CD4-positive, CD25-positive, alpha-beta regulatory T cell (primary cell): Measurements from ENCODE around the gene SMIM13. TPM values are rescaled to one million over a fixed set of nuclear protein-coding genes. Genes with fewer than 3 reads are reported as not detected.

Experiments used
- ATAC-seq, 2 donors: fragments of 150-1000 bp; cut with Tn5 transposase; one replicate each; pipeline ENCODE4 v1.10.0; 2021; ENCODE audit warnings: low read depth in 2 of 2, moderate number of reproducible peaks in 2 of 2, moderate library complexity in 1 of 2
- DNase-seq, 3 donors: peaks; one replicate each; pipeline versions ENCODE4 v3.0.0 to v3.0.0-alpha.2; 2012 to 2022; ENCODE audit warnings: mixed read lengths in 1 of 3
- H3K27ac ChIP-seq: one replicate; pipeline ENCODE4 v1.7.0; 2013; ENCODE audit warnings: mild to moderate bottlenecking, low read length; ENCODE audit not compliant: insufficient read depth, poor library complexity, severe bottlenecking
- H3K27me3 ChIP-seq: one replicate; pipeline ENCODE4 v1.7.0; 2013; ENCODE audit warnings: low read length; ENCODE audit not compliant: control insufficient read depth, insufficient read depth
- H3K36me3 ChIP-seq: one replicate; pipeline ENCODE4 v1.7.0; 2013; ENCODE audit warnings: mild to moderate bottlenecking, low read length, moderate library complexity; ENCODE audit not compliant: control insufficient read depth, insufficient read depth
- H3K4me1 ChIP-seq: 2 replicates; pipeline ENCODE4 v1.7.0; 2013; ENCODE audit warnings: mild to moderate bottlenecking, low read length; ENCODE audit not compliant: insufficient read depth, control insufficient read depth, poor library complexity, severe bottlenecking
- H3K4me3 ChIP-seq: one replicate; pipeline ENCODE4 v1.7.0; 2013; ENCODE audit warnings: low read depth, mild to moderate bottlenecking, low read length, moderate library complexity
- H3K9me3 ChIP-seq, 2 experiments: 1 replicate in 1 of 2; 2 replicates in 1 of 2; pipeline ENCODE4 v1.7.0; 2013; ENCODE audit warnings: low read length in 2 of 2, mild to moderate bottlenecking in 1 of 2, moderate library complexity in 1 of 2; ENCODE audit not compliant: control insufficient read depth in 2 of 2
- H3K27ac Mint-ChIP-seq, 3 donors: one replicate each; pipeline ENCODE4 v1.8.0; 2020 to 2022; ENCODE audit warnings: mild to moderate bottlenecking in 3 of 3, mixed read lengths in 3 of 3, moderate library complexity in 2 of 3
- H3K27me3 Mint-ChIP-seq: one replicate; pipeline ENCODE4 v1.8.0; 2022; ENCODE audit warnings: mild to moderate bottlenecking, mixed read lengths
- H3K36me3 Mint-ChIP-seq: one replicate; pipeline ENCODE4 v1.8.0; 2020; ENCODE audit warnings: mixed read lengths
- H3K4me1 Mint-ChIP-seq, 4 donors: one replicate each; pipeline ENCODE4 v1.8.0; 2020 to 2022; ENCODE audit warnings: mixed read lengths in 4 of 4, mild to moderate bottlenecking in 1 of 4
- H3K4me3 Mint-ChIP-seq, 4 donors: one replicate each; pipeline ENCODE4 v1.8.0; 2020 to 2022; ENCODE audit warnings: mild to moderate bottlenecking in 4 of 4, mixed read lengths in 4 of 4, moderate library complexity in 3 of 4
- H3K9me3 Mint-ChIP-seq, 7 donors: one replicate each; pipeline ENCODE4 v1.8.0; 2020 to 2022; ENCODE audit warnings: mixed read lengths in 7 of 7, mild to moderate bottlenecking in 3 of 7, moderate library complexity in 2 of 7
- polyA plus RNA-seq, 4 donors: library from polyadenylated mRNA; unstranded; fragments of 300-500 nt; fragmentation: Illumina TruSeq; gene quantifications; one replicate each; pipeline ENCODE4 v1.2.3, GENCODE V29; 2021
- total RNA-seq: library from RNA; stranded (reverse); gene quantifications from one replicate; pipeline ENCODE4 v1.2.3, GENCODE V29; 2022

SMIM13 gene
- total and polyA plus RNA-seq, 5 donors from 2014 or later = 1.4 to 9.7 (median 3.1) TPM

DNA sequence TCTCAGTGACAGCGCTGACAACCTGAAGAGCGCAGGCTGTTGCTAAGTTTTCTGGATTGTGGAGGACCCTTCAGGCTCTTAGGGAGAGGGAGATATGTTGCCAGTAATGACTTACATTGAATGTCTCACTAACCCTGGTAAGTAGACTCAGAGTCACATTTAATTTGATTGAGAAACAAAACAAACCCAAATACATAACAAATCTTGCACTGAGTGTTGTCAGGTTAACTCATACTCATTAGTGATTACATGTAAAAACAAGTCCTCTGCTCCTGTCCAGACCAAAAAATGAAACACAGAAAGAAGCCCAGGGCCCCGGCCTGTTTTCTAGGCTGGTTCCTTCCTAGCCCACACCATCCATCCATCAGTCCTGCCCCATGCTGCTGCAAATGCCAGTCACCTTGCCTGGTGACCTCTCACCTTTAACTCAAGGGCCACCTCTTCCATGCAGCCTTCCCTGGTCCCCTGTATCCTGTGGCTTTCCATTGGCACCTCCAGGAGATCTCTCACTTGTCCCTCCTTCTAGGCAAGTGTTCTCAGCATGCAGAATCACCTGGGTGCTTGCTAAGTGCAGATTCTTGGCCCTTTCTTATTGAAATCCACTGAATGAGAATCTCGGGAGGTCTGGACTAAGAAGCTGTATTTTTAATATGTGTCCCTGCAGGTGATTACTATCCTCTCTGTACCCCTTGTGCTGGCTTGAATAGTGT is 52.6 kb downstream of the SMIM13 start:
- Histone ChIP-seq H3K27me3 (no peaks in the 10 kb centered on the region), H3K4me1 (peaks cover 3% of the 10 kb centered on the region), H3K9me3 (no peaks in the 10 kb centered on the region), H3K4me3 (no peak overlapping the region), H3K27ac (no peak overlapping the region), H3K36me3 (no peaks in the 10 kb centered on the region)
- ATAC-seq (no peak), DNase-seq (no peak)
- H3K27me3 Mint-ChIP-seq = peaks cover 5% of the 10 kb centered on the region
- H3K27ac Mint-ChIP-seq = peak overlapping the region in 1 of 3 donors; percentile 82
- no peak overlapping the region for H3K4me3 Mint-ChIP-seq
- peaks cover 0 to 4% (median 0%) of the 10 kb centered on the region in 4 donors for H3K4me1 Mint-ChIP-seq
- H3K9me3 Mint-ChIP-seq = no peaks in the 10 kb centered on the region
- peaks cover 6% of the 10 kb centered on the region for H3K36me3 Mint-ChIP-seq

DNA sequence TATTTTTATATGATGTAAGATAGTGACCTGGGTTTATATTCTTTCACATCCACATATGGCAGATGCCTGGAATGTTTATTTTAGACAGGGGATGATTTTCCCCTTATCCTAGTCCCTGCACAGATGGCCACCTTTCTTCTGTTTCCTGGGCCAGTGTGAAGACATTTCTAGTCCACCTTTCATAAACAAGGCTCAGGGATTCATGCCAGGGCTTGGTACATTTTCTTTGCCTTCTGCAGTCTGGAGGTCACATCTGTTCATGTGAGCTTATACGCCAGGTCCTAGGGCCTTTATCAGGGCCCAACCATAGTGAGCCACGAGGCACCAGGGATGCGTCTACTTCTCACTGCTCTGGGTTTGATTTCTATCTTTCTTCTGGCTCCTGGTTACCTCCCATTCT is 55.9 kb downstream of the SMIM13 start:
- peaks cover 12% of the 10 kb centered on the region for H3K27me3 Mint-ChIP-seq
- no peak overlapping the region for H3K4me3 ChIP-seq
- H3K27me3 ChIP-seq = no peaks in the 10 kb centered on the region
- no peak overlapping the region for H3K27ac ChIP-seq
- H3K27ac Mint-ChIP-seq = no peak overlapping the region
- no peaks in the 10 kb centered on the region for H3K36me3 ChIP-seq
- peaks cover under 1 to 10% (median 5%) of the 10 kb centered on the region in 4 donors for H3K4me1 Mint-ChIP-seq
- peaks cover under 1% of the 10 kb centered on the region for H3K4me1 ChIP-seq
- no peak for DNase-seq
- H3K9me3 Mint-ChIP-seq = no peaks in the 10 kb centered on the region
- no peak overlapping the region for H3K4me3 Mint-ChIP-seq
- no peaks in the 10 kb centered on the region for H3K9me3 ChIP-seq
- H3K36me3 Mint-ChIP-seq = peaks cover 6% of the 10 kb centered on the region
- no peak for ATAC-seq

DNA sequence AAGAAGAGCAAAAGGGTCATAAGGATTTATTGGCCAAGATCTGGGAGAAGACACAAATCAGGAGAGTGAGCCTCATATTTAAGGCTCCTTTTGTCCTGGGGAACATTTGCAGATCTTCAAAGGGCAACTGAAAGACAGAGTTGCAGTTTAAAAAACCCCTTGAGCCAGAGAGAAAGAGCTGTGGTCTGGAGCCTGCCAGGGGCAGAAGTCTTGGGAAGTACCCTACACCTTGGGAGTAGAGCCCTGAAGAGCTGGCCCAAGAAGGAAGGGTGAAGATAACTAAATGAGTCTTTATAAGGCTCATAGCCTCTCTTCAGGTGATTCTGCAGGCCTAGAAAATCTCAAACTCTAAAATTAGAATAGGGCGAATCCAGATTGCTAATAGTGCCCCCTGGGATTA is 57.9 kb downstream of the SMIM13 start:
- H3K9me3 ChIP-seq = no peaks in the 10 kb centered on the region
- H3K4me1 Mint-ChIP-seq = peaks cover 2 to 13% (median 5%) of the 10 kb centered on the region in 4 donors
- H3K4me1 ChIP-seq = no peaks in the 10 kb centered on the region
- DNase-seq (no peak), ATAC-seq (no peak)
- peaks cover 6% of the 10 kb centered on the region for H3K36me3 Mint-ChIP-seq
- H3K27ac Mint-ChIP-seq = no peak overlapping the region
- peaks cover 24% of the 10 kb centered on the region for H3K27me3 Mint-ChIP-seq
- no peaks in the 10 kb centered on the region for H3K36me3 ChIP-seq
- no peak overlapping the region for H3K4me3 Mint-ChIP-seq
- H3K4me3 ChIP-seq = no peak overlapping the region
- no peak overlapping the region for H3K27ac ChIP-seq
- no peaks in the 10 kb centered on the region for H3K27me3 ChIP-seq
- peaks cover 0 to 4% (median 0%) of the 10 kb centered on the region in 7 donors for H3K9me3 Mint-ChIP-seq

DNA sequence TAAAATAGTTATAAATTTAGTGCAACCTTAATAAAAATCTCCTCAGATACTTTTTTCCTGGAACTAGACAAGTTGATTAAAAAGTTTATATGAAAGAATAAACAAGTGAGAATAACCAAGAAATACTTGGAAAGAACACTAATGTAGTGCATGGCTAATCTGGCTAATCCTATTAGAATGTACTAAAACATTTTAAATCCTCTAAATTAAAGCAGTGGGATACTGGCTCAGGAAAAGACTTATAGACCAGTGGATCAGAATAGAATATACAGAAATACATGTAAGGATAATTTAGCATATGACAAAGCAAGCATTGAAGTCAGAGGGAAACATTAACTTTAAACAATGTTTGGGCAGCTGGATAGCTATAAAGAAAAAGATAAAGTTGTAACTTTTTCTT is 58.9 kb downstream of the SMIM13 start:
- DNase-seq = no peak
- Histone ChIP-seq H3K4me1 (no peaks in the 10 kb centered on the region), H3K4me3 (no peak overlapping the region), H3K27ac (no peak overlapping the region), H3K36me3 (no peaks in the 10 kb centered on the region), H3K27me3 (no peaks in the 10 kb centered on the region), H3K9me3 (no peaks in the 10 kb centered on the region)
- Mint-ChIP-seq H3K36me3 (peaks cover 6% of the 10 kb centered on the region), H3K9me3 (peaks cover 0 to 4% (median 0%) of the 10 kb centered on the region in 7 donors), H3K27me3 (peaks cover 24% of the 10 kb centered on the region), H3K4me3 (no peak overlapping the region), H3K4me1 (peaks cover 2 to 13% (median 5%) of the 10 kb centered on the region in 4 donors), H3K27ac (no peak overlapping the region)
- ATAC-seq = no peak

DNA sequence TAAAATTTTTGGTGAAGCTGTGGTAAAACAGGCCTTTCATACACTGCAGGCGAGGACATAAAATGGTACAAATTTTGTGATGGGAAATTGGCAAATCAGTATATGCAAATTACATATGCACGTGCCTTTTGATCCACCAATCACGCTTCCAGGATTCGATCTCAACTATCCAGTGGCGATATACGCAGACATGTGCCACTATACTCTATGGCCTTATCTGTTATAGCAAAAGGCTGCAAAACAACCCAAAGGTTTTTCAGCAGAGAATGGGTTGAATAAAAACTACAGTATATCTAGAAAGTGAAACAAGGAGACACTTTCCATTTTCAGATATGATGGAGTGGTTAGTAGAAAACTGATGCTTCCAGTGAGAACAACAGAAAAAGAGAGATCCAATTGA is 59.8 kb downstream of the SMIM13 start:
- Histone ChIP-seq H3K4me3 (no peak overlapping the region), H3K36me3 (no peaks in the 10 kb centered on the region), H3K9me3 (no peaks in the 10 kb centered on the region), H3K4me1 (no peaks in the 10 kb centered on the region), H3K27me3 (no peaks in the 10 kb centered on the region), H3K27ac (no peak overlapping the region)
- ATAC-seq (no peak), DNase-seq (no peak)
- Mint-ChIP-seq H3K27me3 (peaks cover 19% of the 10 kb centered on the region), H3K4me3 (peak overlapping the region in 2 of 4 donors; percentile 53 to 71), H3K36me3 (peaks cover 6% of the 10 kb centered on the region), H3K9me3 (peaks cover 0 to 4% (median 0%) of the 10 kb centered on the region in 7 donors), H3K27ac (peak overlapping the region in 1 of 3 donors; percentile 2), H3K4me1 (peaks cover 2 to 13% (median 5%) of the 10 kb centered on the region in 4 donors)

DNA sequence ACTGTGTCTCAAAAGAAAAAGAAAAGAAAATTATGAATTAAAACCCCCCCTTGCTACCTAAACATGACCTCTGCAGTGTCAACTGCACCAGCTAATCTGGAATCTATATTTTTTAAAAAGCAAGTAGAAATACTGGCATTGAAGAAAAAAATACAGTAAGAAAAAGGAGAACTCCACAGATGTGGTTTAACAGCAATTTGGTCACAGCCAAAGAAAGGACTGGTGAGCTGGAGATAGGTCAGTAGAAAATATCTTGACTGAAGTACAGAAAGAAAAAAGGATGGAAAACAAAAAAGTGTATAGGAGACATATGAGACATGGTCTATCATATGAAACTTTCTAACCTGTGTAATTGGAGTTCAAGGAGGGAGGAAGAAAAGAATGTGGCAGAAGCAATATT is 62.0 kb downstream of the SMIM13 start:
- H3K9me3 ChIP-seq = no peaks in the 10 kb centered on the region
- Mint-ChIP-seq H3K27ac (no peak overlapping the region), H3K27me3 (peaks cover 19% of the 10 kb centered on the region), H3K9me3 (peaks cover 0 to 4% (median 0%) of the 10 kb centered on the region in 7 donors), H3K36me3 (no peaks in the 10 kb centered on the region), H3K4me3 (peak overlapping the region in 1 of 4 donors; percentile 10), H3K4me1 (peaks cover 2 to 13% (median 5%) of the 10 kb centered on the region in 4 donors)
- no peaks in the 10 kb centered on the region for H3K4me1 ChIP-seq
- no peaks in the 10 kb centered on the region for H3K36me3 ChIP-seq
- no peaks in the 10 kb centered on the region for H3K27me3 ChIP-seq
- H3K4me3 ChIP-seq = no peak overlapping the region
- ATAC-seq (no peak), DNase-seq (no peak)
- no peak overlapping the region for H3K27ac ChIP-seq

DNA sequence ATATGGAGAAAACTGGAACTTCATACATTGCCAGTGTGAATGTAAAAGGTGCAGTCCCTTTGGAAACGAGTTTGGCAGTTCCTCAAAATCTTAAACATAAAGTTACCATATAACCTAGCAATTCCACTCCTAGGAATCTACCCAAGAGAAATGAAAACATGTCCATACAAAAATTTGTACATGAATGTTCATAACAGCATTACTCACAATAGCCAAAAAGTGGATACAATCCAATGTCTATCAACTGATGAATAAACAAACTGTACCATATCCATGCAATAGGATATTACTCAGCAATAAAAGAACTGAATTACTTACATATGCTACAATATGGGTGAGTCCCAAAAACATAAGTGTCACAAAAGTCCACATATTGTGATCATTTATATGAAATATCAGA is 66.6 kb downstream of the SMIM13 start:
- Histone ChIP-seq H3K27ac (no peak overlapping the region), H3K4me3 (no peak overlapping the region), H3K27me3 (no peaks in the 10 kb centered on the region), H3K9me3 (no peaks in the 10 kb centered on the region), H3K4me1 (peaks cover 2% of the 10 kb centered on the region), H3K36me3 (no peaks in the 10 kb centered on the region)
- ATAC-seq (no peak), DNase-seq (no peak)
- Mint-ChIP-seq H3K4me3 (no peak overlapping the region), H3K9me3 (peaks cover 0 to 4% (median 0%) of the 10 kb centered on the region in 7 donors), H3K27ac (no peak overlapping the region), H3K4me1 (peaks cover 0 to 14% (median 8%) of the 10 kb centered on the region in 4 donors), H3K27me3 (peaks cover 6% of the 10 kb centered on the region), H3K36me3 (no peaks in the 10 kb centered on the region)
